T-cell (primary cell): ENCODE data around the gene MTA3. TPM values are rescaled to one million over a fixed set of nuclear protein-coding genes. Genes with fewer than 3 reads are reported as not detected.

ENCODE experiments used
- ATAC-seq, 4 experiments: fragments of 200-7000 bp in 3 of 4; fragments of 150-1000 bp in 1 of 4; cut with Tn5 transposase; replicated peaks in 1 of 4; 1 replicate in 3 of 4; 2 replicates in 1 of 4; pipeline ENCODE4 v1.10.0; 2021; ENCODE audit warnings: moderate library complexity in 3 of 4, mild to moderate bottlenecking in 2 of 4, moderate number of reproducible peaks in 1 of 4
- CTCF ChIA-PET, 2 donors: fragments of 300-600 bp; sonication (Branson Sonifier 250); formaldehyde crosslinking; loops; one replicate each; lab custom pipeline; 2022; ENCODE audit warnings: antibody characterized with exemption in 2 of 2; lab: Charles Lee
- POLR2A ChIA-PET, 2 donors: fragments of 300-600 bp; sonication (Branson Sonifier 250); formaldehyde crosslinking; loops; one replicate each; lab custom pipeline; 2022; ENCODE audit warnings: antibody characterized with exemption in 2 of 2; lab: Charles Lee
- DNase-seq, 35 experiments: peaks; one replicate each; pipeline versions ENCODE4 v3.0.0 to v3.0.0-alpha.2; 2013 to 2023
- H3K27ac ChIP-seq: one replicate; pipeline ENCODE4 v1.5.1; 2013; ENCODE audit warnings: low read length
- H3K27me3 ChIP-seq, 2 experiments: replicated peaks in 1 of 2; 1 replicate in 1 of 2; 2 replicates in 1 of 2; pipeline versions ENCODE4 v1.6.1 to v1.7.0; 2013; ENCODE audit warnings: low read length in 1 of 2, mixed read lengths in 1 of 2; ENCODE audit not compliant: control insufficient read depth in 2 of 2, insufficient read depth in 2 of 2; ENCODE audit errors: extremely low read depth in 1 of 2
- H3K36me3 ChIP-seq, 2 donors: 1 replicate in 1 of 2; 2 replicates in 1 of 2; pipeline versions ENCODE4 v1.6.1 to v1.7.0; 2013; ENCODE audit warnings: low read length in 1 of 2; ENCODE audit not compliant: control insufficient read depth in 2 of 2, insufficient read depth in 1 of 2; ENCODE audit errors: extremely low read depth in 1 of 2
- H3K4me1 ChIP-seq, 2 experiments: 1 replicate in 1 of 2; 2 replicates in 1 of 2; pipeline versions ENCODE4 v1.6.1 to v1.7.0; 2013; ENCODE audit warnings: low read length in 2 of 2, mixed read lengths in 1 of 2; ENCODE audit not compliant: insufficient read depth in 2 of 2, control insufficient read depth in 1 of 2; ENCODE audit errors: extremely low read depth in 1 of 2
- H3K4me3 ChIP-seq, 2 donors: 1 replicate in 1 of 2; 2 replicates in 1 of 2; pipeline versions ENCODE4 v1.5.1 to v1.7.0; 2013; ENCODE audit warnings: mild to moderate bottlenecking in 2 of 2, low read length in 1 of 2, moderate library complexity in 1 of 2; ENCODE audit not compliant: control insufficient read depth in 1 of 2; ENCODE audit errors: extremely low read depth in 1 of 2
- H3K9me3 ChIP-seq: 2 replicates; pipeline ENCODE4 v1.7.0; 2013
- H3K27ac Mint-ChIP-seq, 2 donors: one replicate each; pipeline ENCODE4 v1.8.0; 2020 to 2021; ENCODE audit warnings: mild to moderate bottlenecking in 2 of 2, mixed read lengths in 2 of 2
- H3K27me3 Mint-ChIP-seq, 2 donors: one replicate each; pipeline ENCODE4 v1.8.0; 2021 to 2022; ENCODE audit warnings: mixed read lengths in 2 of 2
- H3K36me3 Mint-ChIP-seq: one replicate; pipeline ENCODE4 v1.8.0; 2021; ENCODE audit warnings: mixed read lengths
- H3K4me1 Mint-ChIP-seq, 3 donors: one replicate each; pipeline ENCODE4 v1.8.0; 2020 to 2022; ENCODE audit warnings: mixed read lengths in 3 of 3, mild to moderate bottlenecking in 1 of 3
- H3K4me3 Mint-ChIP-seq, 3 donors: one replicate each; pipeline ENCODE4 v1.8.0; 2020 to 2022; ENCODE audit warnings: mild to moderate bottlenecking in 3 of 3, mixed read lengths in 3 of 3, moderate library complexity in 3 of 3
- H3K9me3 Mint-ChIP-seq, 3 donors: one replicate each; pipeline ENCODE4 v1.8.0; 2020 to 2022; ENCODE audit warnings: mixed read lengths in 3 of 3
- WGBS: methylation state at CpG from one replicate; pipeline ENCODE4 v1.1.5; 2013; ENCODE audit warnings: missing lambda C conversion rate; ENCODE audit not compliant: insufficient coverage; 5-methylcytosine and 5-hydroxymethylcytosine counted together
- total RNA-seq, 35 experiments: library from RNA in 6 of 35; stranded (reverse) in 6 of 35; fragments of 120-200 nt in 1 of 35; gene quantifications; one replicate each; pipeline versions ENCODE4 v1.2.1 to v1.2.4 and lab custom pipeline; 2013 to 2026

Gene MTA3
- total RNA-seq, 5 donors from 2014 or later (not counting 1 experiment from before 2014, with no cell fraction given): 20.9 to 42.4 (median 24.6) TPM

DNA sequence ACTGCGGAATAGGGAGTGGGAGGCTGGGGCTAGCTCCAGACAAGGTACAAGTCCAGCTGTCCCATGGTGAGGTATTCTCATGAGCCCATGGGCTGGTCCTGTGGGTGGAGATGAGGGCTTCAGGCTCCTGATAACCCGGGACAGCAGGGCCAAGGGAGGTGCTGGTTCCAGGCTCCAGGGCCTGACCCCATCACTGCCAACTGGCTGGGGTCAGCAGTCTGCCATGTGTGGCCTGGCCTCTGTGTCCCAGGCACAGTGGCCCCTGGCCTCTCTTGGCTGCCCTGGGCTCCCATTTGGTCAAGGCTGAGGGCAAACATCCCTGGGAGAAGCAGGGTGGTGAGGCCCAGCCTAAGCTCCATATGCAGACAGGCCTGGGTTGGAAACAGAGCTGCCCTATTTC lies 196.5 kb downstream of the MTA3 start:
- H3K4me1 ChIP-seq: no peaks in the 10 kb centered on the region
- peak in 1 of 4 experiments; percentile 14 for ATAC-seq
- Mint-ChIP-seq H3K27ac (no peak overlapping the region), H3K4me3 (no peak overlapping the region), H3K9me3 (no peaks in the 10 kb centered on the region), H3K36me3 (peaks cover 10% of the 10 kb centered on the region), H3K27me3 (no peaks in the 10 kb centered on the region), H3K4me1 (peaks cover 0 to 4% (median 2%) of the 10 kb centered on the region in 3 donors)
- H3K27ac ChIP-seq: no peak overlapping the region
- H3K36me3 ChIP-seq: peaks cover 0 to 24% of the 10 kb centered on the region in 2 donors
- H3K4me3 ChIP-seq: no peak overlapping the region
- no peaks in the 10 kb centered on the region for H3K9me3 ChIP-seq
- WGBS: 100% methylated on average over 1 of the region's 2 CpGs
- POLR2A ChIA-PET: no interaction called here
- H3K27me3 ChIP-seq: no peaks in the 10 kb centered on the region
- CTCF ChIA-PET: no interaction called here
- no peak for DNase-seq

DNA sequence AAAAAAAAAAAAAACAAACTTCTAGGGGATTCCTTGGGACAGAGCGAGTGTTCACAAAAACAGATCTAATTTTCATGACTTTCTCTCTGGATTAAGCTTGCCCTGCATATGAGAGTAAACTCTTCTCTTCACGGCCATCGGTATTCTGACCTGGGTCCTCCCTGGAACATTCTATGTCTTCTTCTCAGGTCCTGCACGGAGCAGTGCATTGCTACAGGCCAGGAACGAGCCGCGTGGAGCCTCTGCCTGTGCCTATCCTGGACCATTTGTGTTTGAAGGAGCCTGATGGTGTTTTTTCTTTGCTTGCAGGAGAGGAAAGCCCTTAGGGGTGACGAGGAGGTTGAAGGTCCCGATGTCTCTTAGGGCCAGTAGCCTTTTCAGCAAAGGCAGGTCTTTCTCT lies 197.3 kb downstream of the MTA3 start:
- CTCF ChIA-PET: no interaction called here
- no peak for DNase-seq
- Histone ChIP-seq H3K27me3 (no peaks in the 10 kb centered on the region), H3K4me3 (no peak overlapping the region), H3K36me3 (peaks cover 0 to 18% of the 10 kb centered on the region in 2 donors), H3K4me1 (no peaks in the 10 kb centered on the region), H3K9me3 (no peaks in the 10 kb centered on the region), H3K27ac (no peak overlapping the region)
- H3K27ac Mint-ChIP-seq: no peak overlapping the region
- H3K4me3 Mint-ChIP-seq: no peak overlapping the region
- peaks cover 0 to 4% (median 2%) of the 10 kb centered on the region in 3 donors for H3K4me1 Mint-ChIP-seq
- POLR2A ChIA-PET: no interaction called here
- peaks cover 7% of the 10 kb centered on the region for H3K36me3 Mint-ChIP-seq
- no peak for ATAC-seq
- WGBS: 96% methylated on average over 9 of the region's 9 CpGs
- H3K9me3 Mint-ChIP-seq: no peaks in the 10 kb centered on the region
- no peaks in the 10 kb centered on the region for H3K27me3 Mint-ChIP-seq

DNA sequence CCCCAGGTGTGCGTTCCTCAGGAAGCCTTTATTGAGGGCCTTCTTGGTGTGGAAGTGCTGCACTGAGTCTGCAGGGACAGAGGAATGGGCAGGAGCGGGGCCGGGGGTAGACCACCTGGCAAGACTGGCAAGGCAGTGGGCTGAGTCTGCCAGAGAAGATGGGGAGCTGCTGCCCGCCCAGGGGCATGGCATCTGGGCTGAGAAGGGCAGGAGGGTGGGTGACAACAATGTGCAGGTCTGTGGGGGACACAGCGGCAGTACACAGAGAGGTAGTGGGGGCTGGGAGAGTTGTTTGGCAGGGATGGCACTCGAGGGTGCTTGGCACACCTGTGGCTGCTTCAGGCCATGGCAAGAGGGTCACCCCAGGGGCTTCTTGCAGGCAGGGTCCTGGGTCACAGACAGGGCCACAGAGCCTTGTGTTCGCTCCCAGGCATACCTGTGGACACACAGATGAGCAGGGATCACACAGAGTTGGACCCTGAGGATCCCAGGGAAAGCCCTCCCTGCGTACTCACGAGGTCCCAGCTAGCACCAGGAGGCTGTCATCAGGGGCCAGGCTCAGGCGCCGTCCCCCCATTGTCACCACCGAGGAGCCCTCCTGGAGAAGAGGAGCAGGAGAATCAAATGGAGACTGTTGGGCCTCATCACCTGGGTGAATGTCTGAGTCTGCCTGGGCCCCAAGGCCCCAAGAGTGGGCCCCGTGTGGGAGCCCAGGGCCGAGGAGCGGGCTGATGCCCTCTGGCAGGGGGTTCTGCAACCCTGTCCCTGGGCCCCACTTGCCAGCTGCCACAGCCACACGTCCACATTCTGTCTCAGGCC lies 198.9 kb downstream of the MTA3 start:
- Mint-ChIP-seq H3K4me1 (peaks cover 0 to 4% (median 2%) of the 10 kb centered on the region in 3 donors), H3K9me3 (no peaks in the 10 kb centered on the region), H3K4me3 (no peak overlapping the region), H3K36me3 (peaks cover 4% of the 10 kb centered on the region), H3K27me3 (no peaks in the 10 kb centered on the region), H3K27ac (no peak overlapping the region)
- Histone ChIP-seq H3K4me1 (no peaks in the 10 kb centered on the region), H3K4me3 (no peak overlapping the region), H3K27me3 (no peaks in the 10 kb centered on the region), H3K27ac (no peak overlapping the region), H3K36me3 (peaks cover 0 to 12% of the 10 kb centered on the region in 2 donors), H3K9me3 (no peaks in the 10 kb centered on the region)
- 88% methylated on average over 14 of the region's 16 CpGs for WGBS
- DNase-seq: no peak
- ChIA-PET CTCF (no interaction called here), POLR2A (no interaction called here)
- ATAC-seq: peak in 1 of 4 experiments; percentile 27

DNA sequence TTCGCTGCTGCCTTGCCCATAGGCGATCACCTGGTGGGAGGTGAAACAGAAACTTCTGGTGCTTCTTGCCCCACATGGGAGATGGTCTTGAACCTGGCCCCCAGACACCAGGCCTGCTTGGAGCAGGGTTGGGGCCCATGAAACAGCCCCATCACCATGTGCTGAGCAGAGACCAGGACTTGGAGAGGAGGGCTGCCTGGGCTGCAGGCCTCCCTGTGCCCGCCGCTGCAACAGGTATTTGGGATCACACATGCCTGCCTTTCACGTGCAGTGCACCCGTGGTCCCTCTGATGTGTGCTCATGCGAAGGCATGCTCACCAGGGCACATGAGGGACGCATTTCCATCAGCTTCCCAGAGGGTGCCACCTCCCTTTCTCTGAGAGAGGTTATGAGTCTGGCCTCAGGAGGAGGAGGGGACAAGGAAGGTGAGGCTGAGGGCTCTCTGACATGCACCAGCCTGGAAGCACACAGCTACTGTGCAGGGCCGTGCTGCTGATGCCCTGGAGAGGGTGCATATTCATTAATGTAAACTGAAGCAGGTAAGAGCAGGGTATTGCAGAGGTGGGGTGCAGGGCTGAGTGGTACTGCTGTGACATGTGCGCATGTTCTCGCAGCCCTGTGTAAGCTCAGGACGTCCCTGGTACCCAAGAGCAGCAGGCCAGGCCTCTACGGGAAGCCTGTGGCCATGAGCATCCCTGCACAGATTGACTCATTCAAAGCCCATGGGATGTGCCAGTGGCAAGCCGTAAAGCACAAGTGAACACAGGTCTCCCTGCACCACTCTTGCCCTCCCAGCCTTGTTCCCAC lies 199.7 kb downstream of the MTA3 start:
- peaks cover 0 to 7% of the 10 kb centered on the region in 2 donors for H3K36me3 ChIP-seq
- Mint-ChIP-seq H3K27me3 (no peaks in the 10 kb centered on the region), H3K36me3 (peaks cover 1% of the 10 kb centered on the region), H3K9me3 (no peaks in the 10 kb centered on the region), H3K4me1 (peaks cover 0 to 2% (median under 1%) of the 10 kb centered on the region in 3 donors), H3K4me3 (no peak overlapping the region), H3K27ac (no peak overlapping the region)
- peak in 2 of 4 experiments; percentile 16 to 28 for ATAC-seq
- no peak overlapping the region for H3K27ac ChIP-seq
- no peaks in the 10 kb centered on the region for H3K9me3 ChIP-seq
- CTCF ChIA-PET: no interaction called here
- no peak for DNase-seq
- POLR2A ChIA-PET: no interaction called here
- H3K27me3 ChIP-seq: no peaks in the 10 kb centered on the region
- no peaks in the 10 kb centered on the region for H3K4me1 ChIP-seq
- WGBS: 90% methylated on average over 12 of the region's 14 CpGs
- H3K4me3 ChIP-seq: no peak overlapping the region

DNA sequence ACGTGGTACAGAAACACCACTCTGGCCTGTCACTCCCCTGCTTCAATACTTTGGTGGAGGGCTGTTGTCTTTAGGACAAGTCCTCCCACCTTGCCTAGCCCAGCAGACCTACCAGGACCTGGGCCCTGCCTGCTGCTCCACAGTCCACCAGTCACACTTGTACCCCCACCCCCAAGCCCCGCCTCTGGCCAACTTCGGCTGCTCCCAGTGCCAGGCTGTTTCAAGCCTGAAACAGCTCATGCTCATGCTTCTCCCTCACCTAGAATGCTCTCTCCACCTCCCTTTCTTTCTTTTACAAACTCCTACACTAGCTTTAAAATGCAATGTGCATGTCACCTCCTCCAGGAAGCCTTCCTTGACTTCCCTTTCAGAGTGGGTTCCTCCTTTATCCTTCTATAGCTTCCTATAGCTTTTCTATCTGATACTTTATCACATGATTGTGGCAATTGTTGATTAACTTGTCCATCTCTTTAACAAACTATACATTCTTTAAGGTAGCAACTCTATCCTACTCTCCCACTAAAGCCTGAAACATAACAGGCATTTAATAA lies 200.3 kb downstream of the MTA3 start:
- no peaks in the 10 kb centered on the region for H3K27me3 Mint-ChIP-seq
- WGBS: 100% methylated on average over 2 of the region's 3 CpGs

DNA sequence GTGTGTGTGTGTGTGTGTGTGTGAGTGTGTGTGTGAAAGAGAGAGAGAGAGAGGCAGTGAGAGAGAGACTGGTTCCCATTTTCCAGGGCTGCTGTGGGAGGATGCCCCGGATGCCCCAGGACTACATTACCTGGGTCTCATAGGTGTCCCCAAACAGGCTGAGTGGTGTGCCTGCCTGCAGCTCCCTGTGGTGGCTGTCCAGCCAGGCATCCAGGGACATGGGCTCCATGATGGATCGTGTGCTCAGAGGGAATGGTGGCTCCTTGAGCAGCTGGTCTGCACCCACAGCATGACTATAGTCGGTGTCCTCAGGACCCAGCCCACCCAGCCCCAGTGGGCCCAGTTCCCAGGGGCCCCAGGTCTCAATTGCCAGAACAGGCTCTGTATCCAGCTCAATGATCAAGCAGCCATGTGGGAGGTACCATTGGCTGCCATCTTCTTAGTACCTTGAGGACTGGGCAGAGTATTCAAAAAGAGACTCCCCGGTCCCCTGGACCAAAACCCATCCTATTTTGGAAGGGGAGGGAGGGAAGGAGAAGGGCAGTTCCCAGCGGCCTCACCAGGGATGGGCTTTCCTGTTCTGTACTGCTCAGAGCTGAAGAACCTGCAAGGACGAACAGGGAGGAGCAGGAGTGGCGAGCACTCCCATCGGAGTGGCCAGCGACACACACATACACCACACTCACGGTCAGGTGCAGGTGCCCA lies 201.3 kb downstream of the MTA3 start:
- 94% methylated on average over 9 of the region's 10 CpGs for WGBS
- Mint-ChIP-seq H3K27ac (no peak overlapping the region), H3K9me3 (no peaks in the 10 kb centered on the region), H3K36me3 (no peaks in the 10 kb centered on the region), H3K4me3 (no peak overlapping the region), H3K4me1 (peaks cover 0 to 8% (median 2%) of the 10 kb centered on the region in 3 donors), H3K27me3 (no peaks in the 10 kb centered on the region)
- POLR2A ChIA-PET: no interaction called here
- no peak overlapping the region for H3K4me3 ChIP-seq
- CTCF ChIA-PET: interaction anchor here in 1 of 2 donors (0.5 to 0.6 kb wide), 2 partner anchors 11 to 13 kb away, joined by 3 read pairs; no protein-coding TSS in a partner anchor
- peaks cover 0 to 4% of the 10 kb centered on the region in 2 donors for H3K36me3 ChIP-seq
- DNase-seq (no peak), ATAC-seq (no peak)
- no peaks in the 10 kb centered on the region for H3K27me3 ChIP-seq
- H3K4me1 ChIP-seq: no peaks in the 10 kb centered on the region
- no peak overlapping the region for H3K27ac ChIP-seq
- no peaks in the 10 kb centered on the region for H3K9me3 ChIP-seq

More for the DNA sequence above, 200.3 kb downstream of the MTA3 start:
- no peaks in the 10 kb centered on the region for H3K9me3 ChIP-seq
- Mint-ChIP-seq H3K36me3 (no peaks in the 10 kb centered on the region), H3K27ac (no peak overlapping the region), H3K4me3 (no peak overlapping the region), H3K4me1 (peaks cover 0 to 2% (median 0%) of the 10 kb centered on the region in 3 donors), H3K9me3 (no peaks in the 10 kb centered on the region)
- DNase-seq: no peak
- ATAC-seq: no peak
- H3K4me1 ChIP-seq: no peaks in the 10 kb centered on the region
- ChIA-PET POLR2A (no interaction called here), CTCF (no interaction called here)
- H3K4me3 ChIP-seq: no peak overlapping the region
- H3K27ac ChIP-seq: no peak overlapping the region
- no peaks in the 10 kb centered on the region for H3K27me3 ChIP-seq
- peaks cover 0 to 4% of the 10 kb centered on the region in 2 donors for H3K36me3 ChIP-seq
